ENCODE measurements around the gene SLC35A3.
"Not testable (repeated sequence)": the region's sequence is repeated elsewhere in the genome, so short reads cannot be mapped to it uniquely, and the experiment has no call there.

SLC35A3 gene

GRCh38 chr1:99969729-99970621 is at the start of gene SLC35A3:
Gene SLC35A3 (plus strand): TSS chr1:99969996. CDS start chr1:99993555, 23,559 bp downstream.
- DNase-seq (ENCODE audit: low read depth) = no peak
- peak within 1 kb of the TSS; percentile 81 for H3K4me3 ChIP-seq (ENCODE audit: low read depth, low read length)

- H3K4me3 ChIP-seq (ENCODE audit: low read depth, low read length) = no peak overlapping the region
- DNase-seq (ENCODE audit: low read depth) = no peak
Observed at GRCh38 chr1:99934801-99935200, 35.0 kb upstream of the SLC35A3 start.

- no peak for DNase-seq (ENCODE audit: low read depth)
- no peak overlapping the region for H3K4me3 ChIP-seq (ENCODE audit: low read depth, low read length)
Observed at GRCh38 chr1:99935534-99935933, 34.3 kb upstream of the SLC35A3 start.

GRCh38 chr1:99936071-99936470 is 33.7 kb upstream of the SLC35A3 start:
- no peak for DNase-seq (ENCODE audit: low read depth)
- no peak overlapping the region for H3K4me3 ChIP-seq (ENCODE audit: low read depth, low read length)

GRCh38 chr1:99942723-99943122 is 27.1 kb upstream of the SLC35A3 start:
- no peak for DNase-seq (ENCODE audit: low read depth)
- H3K4me3 ChIP-seq (ENCODE audit: low read depth, low read length) = no peak overlapping the region

- peak; percentile 71 for DNase-seq (ENCODE audit: low read depth)
- H3K4me3 ChIP-seq (ENCODE audit: low read depth, low read length) = no peak overlapping the region
Observed at GRCh38 chr1:99943223-99943794, 26.5 kb upstream of the SLC35A3 start.

GRCh38 chr1:99944192-99944591 is 25.6 kb upstream of the SLC35A3 start:
- no peak for DNase-seq (ENCODE audit: low read depth)
- H3K4me3 ChIP-seq (ENCODE audit: low read depth, low read length) = no peak overlapping the region

- no peak overlapping the region for H3K4me3 ChIP-seq (ENCODE audit: low read depth, low read length)
- DNase-seq (ENCODE audit: low read depth) = no peak
Observed at GRCh38 chr1:99945174-99945573, 24.6 kb upstream of the SLC35A3 start.

- no peak for DNase-seq (ENCODE audit: low read depth)
- H3K4me3 ChIP-seq (ENCODE audit: low read depth, low read length) = no peak overlapping the region
Observed at GRCh38 chr1:99950486-99950885, 19.3 kb upstream of the SLC35A3 start.

GRCh38 chr1:99952522-99952921 is 17.3 kb upstream of the SLC35A3 start:
- no peak overlapping the region for H3K4me3 ChIP-seq (ENCODE audit: low read depth, low read length)
- no peak for DNase-seq (ENCODE audit: low read depth)

- H3K4me3 ChIP-seq (ENCODE audit: low read depth, low read length) = no peak overlapping the region
- no peak for DNase-seq (ENCODE audit: low read depth)
Observed at GRCh38 chr1:99955375-99955774, 14.4 kb upstream of the SLC35A3 start.

- no peak overlapping the region for H3K4me3 ChIP-seq (ENCODE audit: low read depth, low read length)
- DNase-seq (ENCODE audit: low read depth) = no peak
Observed at GRCh38 chr1:99956755-99957154, 13.0 kb upstream of the SLC35A3 start.

- no peak for DNase-seq (ENCODE audit: low read depth)
- no peak overlapping the region for H3K4me3 ChIP-seq (ENCODE audit: low read depth, low read length)
Observed at GRCh38 chr1:99957818-99958217, 12.0 kb upstream of the SLC35A3 start.

GRCh38 chr1:99959189-99959705 is 10.5 kb upstream of the SLC35A3 start:
- not testable (repeated sequence) for DNase-seq (ENCODE audit: low read depth); H3K4me3 ChIP-seq (ENCODE audit: low read depth, low read length)

- H3K4me3 ChIP-seq (ENCODE audit: low read depth, low read length); DNase-seq (ENCODE audit: low read depth): not testable (repeated sequence)
Observed at GRCh38 chr1:99960260-99960659, 9.5 kb upstream of the SLC35A3 start.

- DNase-seq (ENCODE audit: low read depth) = no peak
Observed at GRCh38 chr1:99963041-99963795, 6.6 kb upstream of the SLC35A3 start.

GRCh38 chr1:99964806-99965205 is 5.0 kb upstream of the SLC35A3 start:
- no peak overlapping the region for H3K4me3 ChIP-seq (ENCODE audit: low read depth, low read length)
- no peak for DNase-seq (ENCODE audit: low read depth)

More at GRCh38 chr1:99963041-99963795, 6.6 kb upstream of the SLC35A3 start:
- H3K4me3 ChIP-seq (ENCODE audit: low read depth, low read length) = no peak overlapping the region

GRCh38 chr1:99965646-99966375 is 4.0 kb upstream of the SLC35A3 start:
- no peak overlapping the region for H3K4me3 ChIP-seq (ENCODE audit: low read depth, low read length)
- no peak for DNase-seq (ENCODE audit: low read depth)

GRCh38 chr1:99968214-99968613 is 1.6 kb upstream of the SLC35A3 start:
- no peak overlapping the region for H3K4me3 ChIP-seq (ENCODE audit: low read depth, low read length)
- no peak for DNase-seq (ENCODE audit: low read depth)
